ENCODE data around the gene NBPF4. TPM values are rescaled to one million over a fixed set of nuclear protein-coding genes. Genes with fewer than 3 reads are reported as not detected.

Gene NBPF4
- total RNA-seq, 1 experiment from 2014 or later: not detected

Other genes with a start within 250 kb of the NBPF4 start
- gene SLC25A24, start 43.7 kb downstream of the NBPF4 start, total RNA-seq (2014; rRNA removed; shearing (Covaris generic)): 35.0 and 35.3 TPM in 2 replicates
- not detected in 2 replicates for gene NBPF6, start 206.3 kb upstream of the NBPF4 start, total RNA-seq (2014; rRNA removed; shearing (Covaris generic))

Data from HT-29 (cell line).